Neural cell (in vitro differentiated cells): Measurements from ENCODE around the gene FCGBP. TPM values are rescaled to one million over a fixed set of nuclear protein-coding genes. Genes with fewer than 3 reads are reported as not detected.
"Not testable (repeated sequence)": the region's sequence is repeated elsewhere in the genome, so short reads cannot be mapped to it uniquely, and the experiment has no call there.

Source experiments
- H2AFZ ChIP-seq: fragments of 200-600, 300-800 bp; sonication (generic), shearing (Covaris generic); 2 replicates; pipeline ENCODE4 v1.6.0; 2014; ENCODE audit warnings: low read depth, mild to moderate bottlenecking, antibody characterized with exemption, low read length, moderate library complexity
- H3F3A ChIP-seq: fragments of 200-600 bp; shearing (Covaris generic); 2 replicates; pipeline ENCODE4 v1.6.1; 2016; ENCODE audit warnings: mild to moderate bottlenecking, moderate library complexity, mixed read lengths, antibody characterized with exemption, low read length; ENCODE audit not compliant: insufficient read depth, poor library complexity, severe bottlenecking
- H3K27ac ChIP-seq: fragments of 200-600, 300-800 bp; sonication (generic), shearing (Covaris generic); 2 replicates; pipeline ENCODE4 v1.5.1; 2014; ENCODE audit warnings: mild to moderate bottlenecking, low read length, moderate library complexity
- H3K27me3 ChIP-seq: fragments of 300-800, 200-600 bp; sonication (generic), shearing (Covaris generic); 2 replicates; pipeline ENCODE4 v1.6.0; 2014; ENCODE audit warnings: mild to moderate bottlenecking, low read depth, low read length, moderate library complexity; ENCODE audit not compliant: insufficient read depth
- H3K36me3 ChIP-seq: fragments of 300-800, 200-600 bp; sonication (generic), shearing (Covaris generic); 2 replicates; pipeline ENCODE4 v1.5.1; 2014; ENCODE audit warnings: mild to moderate bottlenecking, antibody characterized with exemption, low read length, moderate library complexity; ENCODE audit not compliant: insufficient read depth
- H3K4me2 ChIP-seq: fragments of 300-800, 200-600 bp; sonication (generic), shearing (Covaris generic); 2 replicates; pipeline ENCODE4 v1.6.0; 2014; ENCODE audit warnings: mild to moderate bottlenecking, low read length
- H3K4me3 ChIP-seq: fragments of 300-800, 200-600 bp; sonication (generic), shearing (Covaris generic); 2 replicates; pipeline ENCODE4 v1.5.1; 2014; ENCODE audit warnings: mild to moderate bottlenecking, low read length, moderate library complexity
- H3K79me2 ChIP-seq: fragments of 200-600 bp; shearing (Covaris generic); replicated peaks from 2 replicates; pipeline ENCODE4 v1.6.0; 2014; ENCODE audit warnings: mild to moderate bottlenecking, low read length, moderate library complexity; ENCODE audit not compliant: insufficient read depth
- H3K9ac ChIP-seq: fragments of 300-800, 200-600 bp; sonication (generic), shearing (Covaris generic); 2 replicates; pipeline ENCODE4 v1.6.1; 2016; ENCODE audit warnings: mild to moderate bottlenecking, low read length, mixed read lengths
- H3K9me2 ChIP-seq: fragments of 200-600 bp; shearing (Covaris generic); 2 replicates; pipeline ENCODE4 v1.6.1; 2016; ENCODE audit warnings: mild to moderate bottlenecking, low read length, mixed read lengths; ENCODE audit not compliant: insufficient read depth
- H3K9me3 ChIP-seq: fragments of 200-600, 300-800 bp; sonication (generic), shearing (Covaris generic); 2 replicates; pipeline ENCODE4 v1.6.1; 2016; ENCODE audit warnings: mild to moderate bottlenecking, mixed run types, low read length, moderate library complexity, mixed read lengths
- H4K20me1 ChIP-seq: fragments of 200-600 bp; shearing (Covaris generic); 2 replicates; pipeline ENCODE4 v1.6.1; 2016; ENCODE audit warnings: mild to moderate bottlenecking, mixed run types; ENCODE audit not compliant: insufficient read depth
- polyA plus RNA-seq: library from polyadenylated mRNA; depleted of rRNA; stranded (reverse); fragments of >200 nt; gene quantifications from 2 replicates; pipeline ENCODE4 v1.2.3, GENCODE V29; 2014

FCGBP gene
- polyA plus RNA-seq, 1 donor from 2014 or later: 0.26 TPM

DNA sequence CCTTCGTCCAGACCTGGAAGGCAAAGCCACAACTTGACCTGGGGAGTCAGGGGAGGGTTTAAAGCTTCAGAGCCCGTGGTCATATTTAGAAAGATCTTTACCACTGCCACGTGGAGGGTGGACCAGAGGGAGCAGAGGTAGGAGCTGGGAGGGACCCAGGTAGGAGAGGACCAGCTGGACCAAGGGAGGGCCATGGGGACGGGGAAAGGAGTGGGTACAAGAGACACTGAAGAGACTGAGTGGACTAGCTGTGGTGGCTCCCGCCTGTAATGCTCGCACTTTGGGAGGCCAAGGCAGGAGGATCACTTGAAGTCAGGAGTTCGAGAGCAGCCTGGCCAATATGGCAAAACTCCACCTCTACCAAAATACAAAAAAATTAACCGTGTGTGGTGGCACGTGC, 49.7 kb downstream of the FCGBP start:
- H3K9me2 ChIP-seq, H3K27me3 ChIP-seq, H3F3A ChIP-seq, H3K27ac ChIP-seq, H4K20me1 ChIP-seq, H3K9ac ChIP-seq, H3K9me3 ChIP-seq, H3K4me3 ChIP-seq, H3K4me2 ChIP-seq, H2AFZ ChIP-seq, H3K36me3 ChIP-seq, H3K79me2 ChIP-seq: not testable (repeated sequence)

Other genes with a start within 250 kb of the FCGBP start
- 0.53 and 4.4 TPM in 2 replicates for gene LGALS14, start 230.2 kb downstream of the FCGBP start, polyA plus RNA-seq
- gene CLC, start 196.6 kb downstream of the FCGBP start, polyA plus RNA-seq: 1.1 and 4.1 TPM in 2 replicates
- not detected in 2 replicates for gene LEUTX, start 155.8 kb downstream of the FCGBP start, polyA plus RNA-seq
- gene DYRK1B, start 100.5 kb downstream of the FCGBP start, polyA plus RNA-seq: 11.3 and 13.2 TPM in 2 replicates
- gene FBL, start 88.3 kb downstream of the FCGBP start, polyA plus RNA-seq: 79.6 and 84.7 TPM in 2 replicates
- 151 and 163 TPM in 2 replicates for gene PSMC4, start 36.5 kb upstream of the FCGBP start, polyA plus RNA-seq
- 4.6 and 8.0 TPM in 2 replicates for gene ZNF546, start 62.4 kb upstream of the FCGBP start, polyA plus RNA-seq
- 28.8 and 30.8 TPM in 2 replicates for gene ZNF780B, start 121.6 kb upstream of the FCGBP start, polyA plus RNA-seq
- 7.4 and 8.4 TPM in 2 replicates for gene ZNF780A, start 156.3 kb upstream of the FCGBP start, polyA plus RNA-seq